GM19467 (cell line): Measurements from ENCODE around the gene PDLIM5.
"Not testable (repeated sequence)": the region's sequence is repeated elsewhere in the genome, so short reads cannot be mapped to it uniquely, and the experiment has no call there.

Experiments used
- ATAC-seq: cut with Tn5 transposase; IDR thresholded peaks from one replicate; pipeline ENCODE4 v1.9.1; 2021; ENCODE audit warnings: mild to moderate bottlenecking, moderate library complexity; ENCODE audit not compliant: unreplicated experiment

The PDLIM5 gene

GRCh38 chr4:94459462-94460161, 7.9 kb downstream of the PDLIM5 start:
- ATAC-seq = no peak

- no peak for ATAC-seq
Observed at GRCh38 chr4:94461506-94461905, 9.8 kb downstream of the PDLIM5 start.

GRCh38 chr4:94462572-94462971, 10.8 kb downstream of the PDLIM5 start:
- ATAC-seq = no peak

- no peak for ATAC-seq
Observed at GRCh38 chr4:94463771-94464170, 12.0 kb downstream of the PDLIM5 start.

DNA sequence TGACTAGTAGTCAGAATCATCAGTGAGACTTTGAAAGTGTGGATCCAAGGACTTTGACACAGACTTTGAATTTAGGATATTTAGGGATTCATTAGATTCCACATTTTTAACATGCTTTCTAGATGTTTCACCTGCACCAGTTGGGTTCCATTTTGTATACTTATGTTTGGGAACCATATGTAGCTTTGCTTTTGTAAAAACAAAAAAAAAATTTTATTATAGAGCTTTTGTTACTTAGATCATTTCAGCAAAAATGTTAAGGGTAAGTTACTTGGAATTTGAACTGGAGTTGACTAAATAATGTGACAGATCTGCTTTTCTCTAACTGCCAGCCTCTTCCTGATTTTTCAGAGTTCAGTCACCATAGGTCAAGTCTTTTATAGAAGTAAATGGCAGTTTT, 14.6 kb downstream of the PDLIM5 start:
- no peak for ATAC-seq

DNA sequence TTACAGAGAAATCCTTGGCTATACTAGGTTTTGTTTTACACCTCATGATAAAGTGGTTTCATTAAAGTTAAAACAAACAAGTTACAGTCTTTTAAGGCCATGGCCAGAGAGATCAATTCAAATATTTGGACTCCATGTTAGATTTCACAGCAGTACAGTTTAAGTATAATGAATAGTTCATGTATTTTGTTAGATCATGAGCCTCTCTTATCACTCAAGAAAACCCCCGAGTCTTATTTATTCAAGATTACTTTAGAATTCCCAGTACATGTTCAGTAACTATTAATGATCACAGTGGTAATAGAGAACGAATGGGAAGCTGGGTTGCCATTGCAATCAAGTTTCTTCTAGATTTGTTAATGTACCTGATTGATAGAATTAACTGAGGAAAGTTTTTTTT, 15.2 kb downstream of the PDLIM5 start:
- no peak for ATAC-seq

GRCh38 chr4:94468093-94468769, 16.5 kb downstream of the PDLIM5 start:
- no peak for ATAC-seq

- no peak for ATAC-seq
Observed at GRCh38 chr4:94469221-94469784, 17.6 kb downstream of the PDLIM5 start.

- ATAC-seq = no peak
Observed at GRCh38 chr4:94470132-94470531, 18.4 kb downstream of the PDLIM5 start.

- not testable (repeated sequence) for ATAC-seq
Observed at GRCh38 chr4:94470782-94471181, 19.0 kb downstream of the PDLIM5 start.

GRCh38 chr4:94472056-94472826, 20.5 kb downstream of the PDLIM5 start:
- no peak for ATAC-seq

DNA sequence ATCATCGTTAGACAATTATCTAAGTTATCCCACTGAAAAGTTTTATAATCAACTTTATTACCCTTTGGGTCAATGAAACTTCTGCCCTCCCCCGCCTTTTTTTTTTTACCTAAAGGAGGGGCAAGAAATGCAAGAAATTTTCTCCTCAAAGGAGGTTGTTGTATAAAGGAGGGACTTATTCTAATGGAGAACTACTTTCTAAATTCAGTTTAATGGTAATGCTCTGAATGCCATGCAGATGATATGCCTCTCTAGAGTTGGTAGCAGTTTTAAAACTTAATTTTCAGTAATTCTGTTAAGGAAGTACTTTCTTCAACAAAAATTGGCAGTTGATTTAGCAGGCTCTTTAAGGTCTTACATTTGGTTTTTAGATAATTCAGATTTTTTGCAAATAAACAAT, 23.3 kb downstream of the PDLIM5 start:
- ATAC-seq = no peak

- ATAC-seq = no peak
Observed at GRCh38 chr4:94475794-94476193, 24.1 kb downstream of the PDLIM5 start.

GRCh38 chr4:94477227-94477626, 25.5 kb downstream of the PDLIM5 start:
- no peak for ATAC-seq

DNA sequence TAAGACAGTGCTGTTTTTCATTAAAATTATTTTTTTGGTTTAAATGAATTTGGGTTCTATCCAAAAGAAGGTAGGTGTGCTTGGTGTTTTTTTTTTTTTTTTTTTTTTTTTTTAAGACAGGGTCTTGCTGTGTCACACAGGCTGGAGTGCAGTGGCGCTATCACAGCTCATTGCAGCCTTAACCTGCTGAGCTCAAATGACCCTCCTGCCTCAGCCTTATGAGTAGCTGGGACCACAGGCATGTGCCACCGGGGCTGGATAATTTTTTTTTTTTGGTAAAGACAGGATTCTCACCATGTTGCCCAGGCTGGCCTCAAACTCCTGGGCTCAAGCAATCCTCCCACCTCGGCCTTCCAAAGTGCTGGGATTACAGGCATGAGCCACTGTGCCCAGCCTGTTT, 27.1 kb downstream of the PDLIM5 start:
- ATAC-seq = not testable (repeated sequence)

- no peak for ATAC-seq
Observed at GRCh38 chr4:94479358-94480141, 27.8 kb downstream of the PDLIM5 start.

DNA sequence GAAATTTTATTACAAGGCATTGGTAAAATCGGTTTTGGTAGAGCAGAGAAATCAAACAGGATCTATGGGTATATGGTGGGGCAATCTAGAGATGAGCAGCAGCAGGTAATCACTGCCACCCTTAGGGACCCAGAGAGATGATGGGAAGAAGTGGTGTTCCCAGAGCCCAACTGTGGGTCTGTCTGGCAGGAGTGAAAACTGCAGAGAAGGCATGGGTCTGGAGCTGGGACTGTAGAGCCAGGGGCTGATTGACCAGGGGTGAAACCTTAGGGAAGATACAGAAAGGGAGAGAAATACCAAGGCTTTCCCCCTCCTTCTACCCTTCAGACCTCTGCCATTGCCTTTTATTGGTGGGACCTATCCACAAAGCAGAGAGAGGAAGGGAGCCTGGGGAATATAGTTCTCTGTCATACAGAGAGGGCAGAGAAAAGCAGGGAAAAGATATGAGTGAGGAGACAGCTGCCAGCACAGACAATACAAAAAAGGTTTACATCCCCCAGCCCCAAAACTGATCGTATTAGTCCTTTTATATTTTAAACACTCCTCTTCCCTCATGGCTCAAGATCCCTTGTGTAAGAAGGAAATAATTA, 28.7 kb downstream of the PDLIM5 start:
- ATAC-seq = no peak

DNA sequence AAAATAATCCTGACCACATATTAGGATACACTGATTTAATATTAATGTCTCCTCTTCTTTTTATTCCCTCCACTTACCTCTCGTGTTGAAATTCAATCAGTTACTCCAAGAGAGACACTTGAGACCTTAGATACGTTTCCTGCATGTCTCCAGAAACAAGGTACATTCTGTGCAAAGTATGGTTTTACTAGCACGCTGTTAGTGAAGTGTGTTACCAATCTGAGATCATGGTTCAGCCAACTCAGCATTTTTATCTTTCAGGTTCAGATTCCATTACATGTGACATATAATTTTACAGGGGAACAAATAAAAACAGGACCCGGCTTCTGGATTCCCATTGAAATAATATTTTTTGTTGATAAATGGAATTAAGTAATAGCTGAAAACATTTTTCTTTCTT, 32.2 kb downstream of the PDLIM5 start:
- no peak for ATAC-seq

DNA sequence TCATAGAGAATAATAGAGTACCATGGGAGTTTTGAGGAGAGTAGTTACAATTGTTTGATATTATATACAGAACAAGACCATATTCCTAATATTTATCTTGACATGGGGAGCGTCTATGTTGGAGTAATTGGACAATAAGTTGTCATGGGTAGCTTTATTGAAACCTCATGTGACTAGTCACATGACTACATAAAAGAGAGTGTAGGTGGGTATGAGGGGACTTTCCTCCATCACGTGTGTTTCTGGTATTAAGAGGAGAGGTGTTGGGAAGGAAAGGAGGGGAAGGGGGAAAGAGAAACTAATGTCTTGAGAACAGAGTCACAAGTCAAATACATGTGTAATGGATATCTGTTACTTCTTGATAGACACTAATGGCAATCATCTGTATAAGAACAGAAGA, 33.1 kb downstream of the PDLIM5 start:
- no peak for ATAC-seq

DNA sequence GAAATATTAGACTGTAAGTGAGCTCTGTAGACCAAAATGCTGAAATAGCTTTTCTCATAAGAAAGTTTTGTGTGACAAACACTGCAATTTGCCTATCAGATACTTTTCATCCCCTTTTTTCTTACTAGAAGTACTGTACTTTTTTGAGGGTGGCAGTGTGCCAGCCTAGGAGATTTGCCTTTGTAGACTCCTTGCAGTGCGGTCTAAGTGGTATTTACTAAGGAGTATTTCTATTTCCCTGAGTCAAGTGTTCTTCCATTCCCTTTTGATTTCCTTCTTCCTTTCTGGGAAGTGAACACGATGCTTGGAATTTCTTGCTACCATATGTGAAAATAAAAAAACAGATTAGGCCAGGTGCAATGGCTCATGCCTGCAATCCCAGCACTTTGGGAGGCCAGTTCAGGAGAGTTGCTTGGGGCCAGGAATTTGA, 34.6 kb downstream of the PDLIM5 start:
- ATAC-seq = no peak
